ENCODE results near the gene PKN1.
A peak's percentile ranks its signal among the peaks of the same experiment; 100 is the strongest.

Gene PKN1

DNA sequence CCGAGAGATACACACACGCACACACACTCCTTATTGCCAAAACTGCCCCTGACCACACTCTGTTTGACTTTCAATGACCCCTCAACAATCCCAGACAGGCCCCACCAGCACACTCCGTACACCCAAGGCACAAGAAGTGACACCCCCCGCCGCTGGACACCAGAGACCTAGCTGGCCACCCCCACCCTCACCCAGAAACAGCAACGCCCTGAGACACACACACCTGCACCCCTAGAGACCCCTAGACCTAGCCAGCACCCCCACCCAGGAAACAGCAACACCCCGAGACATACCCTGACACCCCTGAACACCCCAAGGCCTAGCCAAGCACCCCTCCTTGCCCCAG lies 43.2 kb downstream of the PKN1 start:
- Mint-ChIP-seq H3K27me3 (ENCODE audit: low read depth, poor library complexity) (peaks cover 5% of the 10 kb centered on the region), H3K9me3 (no peaks in the 10 kb centered on the region), H3K36me3 (ENCODE audit: low read depth) (no peaks in the 10 kb centered on the region), H3K4me3 (no peak overlapping the region), H3K4me1 (peaks cover 43% of the 10 kb centered on the region), H3K27ac (no peak overlapping the region)
- TF ChIP-seq, protein P1, sequence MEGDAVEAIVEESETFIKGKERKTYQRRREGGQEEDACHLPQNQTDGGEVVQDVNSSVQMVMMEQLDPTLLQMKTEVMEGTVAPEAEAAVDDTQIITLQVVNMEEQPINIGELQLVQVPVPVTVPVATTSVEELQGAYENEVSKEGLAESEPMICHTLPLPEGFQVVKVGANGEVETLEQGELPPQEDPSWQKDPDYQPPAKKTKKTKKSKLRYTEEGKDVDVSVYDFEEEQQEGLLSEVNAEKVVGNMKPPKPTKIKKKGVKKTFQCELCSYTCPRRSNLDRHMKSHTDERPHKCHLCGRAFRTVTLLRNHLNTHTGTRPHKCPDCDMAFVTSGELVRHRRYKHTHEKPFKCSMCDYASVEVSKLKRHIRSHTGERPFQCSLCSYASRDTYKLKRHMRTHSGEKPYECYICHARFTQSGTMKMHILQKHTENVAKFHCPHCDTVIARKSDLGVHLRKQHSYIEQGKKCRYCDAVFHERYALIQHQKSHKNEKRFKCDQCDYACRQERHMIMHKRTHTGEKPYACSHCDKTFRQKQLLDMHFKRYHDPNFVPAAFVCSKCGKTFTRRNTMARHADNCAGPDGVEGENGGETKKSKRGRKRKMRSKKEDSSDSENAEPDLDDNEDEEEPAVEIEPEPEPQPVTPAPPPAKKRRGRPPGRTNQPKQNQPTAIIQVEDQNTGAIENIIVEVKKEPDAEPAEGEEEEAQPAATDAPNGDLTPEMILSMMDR (IDR thresholded peaks at IDR 0.05) = no peak
- no peak for DNase-seq

DNA sequence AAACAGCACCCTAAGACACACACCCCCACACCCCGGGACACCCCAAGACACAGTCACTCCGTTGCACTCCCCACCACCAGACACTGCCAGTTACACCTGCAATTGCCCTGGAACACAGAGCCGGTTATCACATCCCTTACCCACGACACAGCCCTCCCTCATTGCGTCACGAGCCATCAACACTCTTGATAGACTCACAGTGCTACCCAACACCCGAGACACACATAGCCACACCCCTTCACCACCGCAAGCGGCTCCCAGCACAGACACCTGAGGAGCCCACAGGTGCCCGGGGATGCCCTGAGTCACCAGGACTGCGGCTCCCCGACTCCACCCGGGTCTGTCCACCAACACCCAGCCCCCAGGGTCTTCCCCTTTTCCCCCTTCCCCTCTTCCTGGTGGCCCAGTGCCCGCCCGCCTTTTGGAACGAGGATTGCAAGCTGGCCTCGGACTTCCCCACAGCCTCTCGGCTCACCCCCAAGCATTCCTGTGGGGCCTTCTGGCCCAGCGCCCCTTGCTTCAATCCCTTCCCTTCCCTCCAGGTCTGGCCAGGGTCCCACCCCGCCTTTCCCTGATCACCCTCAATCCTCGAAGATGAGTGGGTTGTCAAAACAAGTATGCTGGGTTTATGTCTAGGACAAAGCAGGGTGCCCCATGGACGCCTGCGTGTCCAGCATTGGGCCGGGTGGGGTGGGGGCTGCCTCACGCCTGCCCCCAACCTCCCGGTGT lies 43.7 kb downstream of the PKN1 start:
- TF ChIP-seq, protein P1 (IDR thresholded peaks at IDR 0.05) = no peak
- peaks cover 40% of the 10 kb centered on the region for H3K4me1 Mint-ChIP-seq
- H3K27ac Mint-ChIP-seq = peak overlapping the region; percentile 30
- no peak for DNase-seq
- no peak overlapping the region for H3K4me3 Mint-ChIP-seq
- peaks cover 5% of the 10 kb centered on the region for H3K27me3 Mint-ChIP-seq (ENCODE audit: low read depth, poor library complexity)
- peaks cover 2% of the 10 kb centered on the region for H3K36me3 Mint-ChIP-seq (ENCODE audit: low read depth)
- no peaks in the 10 kb centered on the region for H3K9me3 Mint-ChIP-seq

DNA sequence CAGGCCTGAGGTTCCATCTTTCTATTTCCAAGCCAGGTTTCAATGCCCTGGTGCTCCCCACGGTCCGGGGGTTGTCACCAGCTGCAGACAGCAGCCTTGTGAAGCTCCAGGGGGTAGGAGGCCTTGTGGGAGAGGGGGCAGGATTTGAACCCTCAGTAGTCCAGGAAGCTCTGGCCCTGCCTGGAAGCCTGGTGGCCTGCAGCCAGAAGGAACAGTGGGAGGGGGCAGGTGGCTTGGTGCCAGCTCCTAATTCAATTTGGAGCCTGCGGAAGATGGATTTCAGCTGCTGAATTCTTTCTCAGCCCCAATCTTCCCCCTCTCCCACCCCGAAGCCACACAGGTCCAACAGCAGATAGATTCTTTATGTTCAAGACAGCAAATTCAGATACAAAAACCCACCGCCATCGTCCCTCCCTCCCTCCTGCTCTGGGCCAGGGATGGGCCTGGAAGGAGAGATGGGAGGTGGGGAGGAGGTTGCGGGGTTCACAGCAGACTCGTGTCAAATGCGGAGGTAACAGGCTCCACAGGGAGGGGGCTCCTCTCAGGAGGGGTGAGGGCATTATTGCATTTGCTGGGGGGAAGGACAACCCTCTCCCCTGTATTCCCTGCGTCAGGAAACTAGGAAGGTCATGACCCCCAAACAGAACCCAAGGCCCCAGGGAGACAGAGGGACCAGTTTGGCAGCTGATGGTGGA lies 44.5 kb downstream of the PKN1 start:
- peaks cover 5% of the 10 kb centered on the region for H3K27me3 Mint-ChIP-seq (ENCODE audit: low read depth, poor library complexity)
- no peak for DNase-seq
- peaks cover 38% of the 10 kb centered on the region for H3K4me1 Mint-ChIP-seq
- H3K4me3 Mint-ChIP-seq = no peak overlapping the region
- TF ChIP-seq, protein P1 (IDR thresholded peaks at IDR 0.05) = no peak
- peaks cover 7% of the 10 kb centered on the region for H3K36me3 Mint-ChIP-seq (ENCODE audit: low read depth)
- H3K27ac Mint-ChIP-seq = peak overlapping the region; percentile 57
- no peaks in the 10 kb centered on the region for H3K9me3 Mint-ChIP-seq

DNA sequence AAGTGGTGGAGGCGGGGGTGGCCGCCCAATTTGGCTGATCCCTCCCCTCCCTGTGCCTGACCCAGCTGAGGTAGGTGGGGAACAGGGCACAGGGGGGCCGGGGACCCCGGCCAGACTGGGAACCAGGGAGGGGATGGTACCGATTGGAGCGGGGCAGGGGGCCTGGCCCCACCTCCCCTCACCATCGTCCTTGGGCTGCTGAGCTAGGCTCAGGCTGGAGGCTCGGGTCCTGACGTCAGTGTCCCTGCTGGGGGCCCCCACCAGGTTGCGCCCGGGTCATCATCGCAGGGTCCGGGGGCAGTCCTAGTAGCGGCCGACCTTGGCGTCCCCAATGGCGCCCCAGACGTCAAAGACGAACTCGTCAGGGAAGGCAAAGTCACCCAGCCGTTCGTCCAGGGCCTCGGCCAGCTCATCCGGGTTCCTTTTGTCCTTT lies 45.0 kb downstream of the PKN1 start:
- TF ChIP-seq, protein P1 (IDR thresholded peaks at IDR 0.05) = no peak
- Mint-ChIP-seq H3K4me1 (peaks cover 32% of the 10 kb centered on the region), H3K27ac (no peak overlapping the region), H3K36me3 (ENCODE audit: low read depth) (peaks cover 7% of the 10 kb centered on the region), H3K4me3 (no peak overlapping the region), H3K27me3 (ENCODE audit: low read depth, poor library complexity) (no peaks in the 10 kb centered on the region), H3K9me3 (no peaks in the 10 kb centered on the region)
- DNase-seq = no peak

DNA sequence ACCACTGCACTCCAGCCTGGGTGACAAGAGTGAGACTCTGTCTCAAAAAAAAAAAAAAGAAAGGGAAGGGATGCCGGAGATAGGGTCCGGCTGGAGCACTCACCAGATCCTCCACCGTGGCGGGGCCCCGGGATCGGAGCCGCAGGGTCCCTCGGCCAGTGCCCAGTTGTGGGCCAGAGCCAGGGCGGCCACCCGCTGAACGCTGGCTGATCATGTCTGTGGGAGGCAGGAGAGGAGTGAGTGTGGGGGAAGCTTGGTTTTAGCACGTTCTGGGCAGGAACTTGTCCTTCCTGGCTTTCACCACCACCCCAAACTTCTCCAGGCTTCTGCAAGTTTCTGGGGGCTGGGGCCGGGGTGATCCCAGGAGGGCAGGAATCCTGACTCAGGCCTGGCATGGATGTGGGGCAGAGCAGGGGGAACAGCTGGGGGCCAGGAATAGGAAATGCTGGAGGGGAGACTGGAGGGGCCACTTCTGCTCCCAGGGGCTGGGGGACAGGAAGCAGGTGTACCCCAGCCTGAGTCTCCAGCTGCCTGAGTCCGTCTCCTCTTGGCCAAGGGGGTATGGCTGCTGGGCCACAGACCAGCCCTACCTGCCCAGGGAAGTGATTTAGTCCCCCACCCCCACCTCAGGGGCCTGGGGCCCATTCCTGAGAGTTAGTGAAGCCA lies 46.3 kb downstream of the PKN1 start:
- no peaks in the 10 kb centered on the region for H3K27me3 Mint-ChIP-seq (ENCODE audit: low read depth, poor library complexity)
- TF ChIP-seq, protein P1 (IDR thresholded peaks at IDR 0.05) = no peak
- H3K9me3 Mint-ChIP-seq = no peaks in the 10 kb centered on the region
- peaks cover 12% of the 10 kb centered on the region for H3K36me3 Mint-ChIP-seq (ENCODE audit: low read depth)
- no peak overlapping the region for H3K4me3 Mint-ChIP-seq
- peaks cover 31% of the 10 kb centered on the region for H3K4me1 Mint-ChIP-seq
- no peak for DNase-seq
- H3K27ac Mint-ChIP-seq = no peak overlapping the region
